ENCODE measurements around the gene ROCK2. TPM values are rescaled to one million over a fixed set of nuclear protein-coding genes. Genes with fewer than 3 reads are reported as not detected.
A peak's percentile ranks its signal among the peaks of the same experiment; 100 is the strongest.

The ROCK2 gene
- total RNA-seq, 1 experiment from 2014 or later: 49.4 TPM

DNA sequence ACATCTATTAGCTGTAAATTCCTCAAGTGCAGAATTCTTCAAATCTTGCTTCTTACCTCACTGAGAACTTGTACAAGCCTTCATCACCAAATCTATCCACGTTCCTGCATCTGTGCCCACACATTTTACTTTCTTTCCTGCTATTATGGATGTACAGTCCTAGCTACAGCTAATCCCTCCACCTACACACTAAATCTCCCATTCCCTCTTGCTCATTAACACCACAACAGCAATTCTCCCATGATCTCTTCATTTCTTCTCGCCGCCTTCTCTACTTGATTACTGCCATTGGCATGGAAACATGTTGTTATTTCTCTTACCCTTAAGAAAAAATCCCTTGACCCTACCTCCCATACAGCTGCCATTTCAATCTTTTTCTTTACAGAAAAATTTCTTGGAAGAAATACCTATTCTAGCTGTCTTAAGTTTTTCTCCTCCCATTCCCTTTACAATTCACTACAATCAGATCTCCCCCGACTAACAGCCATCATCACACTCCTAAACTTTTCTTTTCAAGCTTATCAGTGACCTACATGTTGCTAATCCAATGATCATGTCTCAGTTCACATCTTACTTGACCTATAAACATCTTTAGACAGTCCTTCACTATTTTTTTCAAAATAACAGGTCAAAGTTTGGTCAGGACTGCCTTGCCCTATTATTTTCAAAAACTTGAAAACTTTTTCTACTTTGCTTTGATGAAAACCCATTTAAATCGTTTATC is 41.0 kb downstream of the ROCK2 start:
- CTCF ChIA-PET: no interaction called here
- TF ChIP-seq EZH2 (IDR thresholded peaks at IDR 0.05; ENCODE audit: borderline replicate concordance, low read depth, low read length, poor library complexity, severe bottlenecking): no peak
- TF ChIP-seq, protein P1, sequence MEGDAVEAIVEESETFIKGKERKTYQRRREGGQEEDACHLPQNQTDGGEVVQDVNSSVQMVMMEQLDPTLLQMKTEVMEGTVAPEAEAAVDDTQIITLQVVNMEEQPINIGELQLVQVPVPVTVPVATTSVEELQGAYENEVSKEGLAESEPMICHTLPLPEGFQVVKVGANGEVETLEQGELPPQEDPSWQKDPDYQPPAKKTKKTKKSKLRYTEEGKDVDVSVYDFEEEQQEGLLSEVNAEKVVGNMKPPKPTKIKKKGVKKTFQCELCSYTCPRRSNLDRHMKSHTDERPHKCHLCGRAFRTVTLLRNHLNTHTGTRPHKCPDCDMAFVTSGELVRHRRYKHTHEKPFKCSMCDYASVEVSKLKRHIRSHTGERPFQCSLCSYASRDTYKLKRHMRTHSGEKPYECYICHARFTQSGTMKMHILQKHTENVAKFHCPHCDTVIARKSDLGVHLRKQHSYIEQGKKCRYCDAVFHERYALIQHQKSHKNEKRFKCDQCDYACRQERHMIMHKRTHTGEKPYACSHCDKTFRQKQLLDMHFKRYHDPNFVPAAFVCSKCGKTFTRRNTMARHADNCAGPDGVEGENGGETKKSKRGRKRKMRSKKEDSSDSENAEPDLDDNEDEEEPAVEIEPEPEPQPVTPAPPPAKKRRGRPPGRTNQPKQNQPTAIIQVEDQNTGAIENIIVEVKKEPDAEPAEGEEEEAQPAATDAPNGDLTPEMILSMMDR (conservative IDR thresholded peaks at IDR 0.05; ENCODE audit: low read depth, low read length): no peak
- POLR2A ChIA-PET (ENCODE audit: low non-redundant PET): no interaction called here
- no TSS peak for BruUV-seq (replicated peaks)
- DNase-seq (ENCODE audit: low spot score): peak; percentile 31
- no peaks in the 10 kb centered on the region for H3K9me3 ChIP-seq (ENCODE audit: low read depth, low read length, poor library complexity, severe bottlenecking)
- no peak overlapping the region for H3K4me3 ChIP-seq (ENCODE audit: low read depth, low read length, poor library complexity, severe bottlenecking)
- H3K27me3 ChIP-seq (replicated peaks; ENCODE audit: insufficient read depth, low read depth, low read length, poor library complexity): no peaks in the 10 kb centered on the region
- no peak overlapping the region for H3K27ac ChIP-seq (ENCODE audit: low read depth, low read length, poor library complexity, severe bottlenecking)
- peaks cover 21% of the 10 kb centered on the region for H3K4me1 ChIP-seq (ENCODE audit: insufficient read depth, low read length, poor library complexity, severe bottlenecking)
- intact Hi-C loops (cut with micrococcal nuclease; ENCODE audit: unreplicated experiment): no loop called here
- no peaks in the 10 kb centered on the region for H3K36me3 ChIP-seq (ENCODE audit: insufficient read depth, low read length, poor library complexity, severe bottlenecking)

- H3K36me3 ChIP-seq (ENCODE audit: insufficient read depth, low read length, poor library complexity, severe bottlenecking): no peaks in the 10 kb centered on the region
- CTCF ChIA-PET: no interaction called here
These were observed 45.0 kb downstream of the ROCK2 start for GRCh38 chr2:11299439-11299838.

DNA sequence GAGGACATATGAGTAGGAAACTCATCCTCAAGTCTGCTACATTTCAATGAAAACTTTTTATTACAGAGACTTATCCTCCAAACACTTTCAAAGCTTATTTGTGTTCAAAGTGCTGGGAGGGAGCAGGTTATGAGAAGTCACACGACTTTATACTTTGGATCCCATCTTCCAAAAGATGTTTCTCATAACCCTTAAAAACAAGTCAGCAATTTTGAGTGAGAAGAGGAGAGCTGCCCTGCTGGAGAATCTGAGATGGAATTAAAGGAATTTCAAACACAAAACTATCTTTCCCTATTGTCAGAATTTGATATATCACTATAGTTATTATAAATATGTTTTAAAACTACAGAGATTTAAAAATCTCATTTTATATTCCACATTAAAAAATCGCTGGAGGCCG is 45.8 kb downstream of the ROCK2 start:
- intact Hi-C loops (cut with micrococcal nuclease; ENCODE audit: unreplicated experiment): no loop called here
- CTCF ChIA-PET: no interaction called here
- POLR2A ChIA-PET (ENCODE audit: low non-redundant PET): no interaction called here
- H3K27me3 ChIP-seq (replicated peaks; ENCODE audit: insufficient read depth, low read depth, low read length, poor library complexity): no peaks in the 10 kb centered on the region
- TF ChIP-seq, protein P1 (conservative IDR thresholded peaks at IDR 0.05; ENCODE audit: low read depth, low read length): no peak
- no peak for TF ChIP-seq EZH2 (IDR thresholded peaks at IDR 0.05; ENCODE audit: borderline replicate concordance, low read depth, low read length, poor library complexity, severe bottlenecking)
- no peaks in the 10 kb centered on the region for H3K36me3 ChIP-seq (ENCODE audit: insufficient read depth, low read length, poor library complexity, severe bottlenecking)
- no TSS peak for BruUV-seq (replicated peaks)
- DNase-seq (ENCODE audit: low spot score): no peak
- H3K4me1 ChIP-seq (ENCODE audit: insufficient read depth, low read length, poor library complexity, severe bottlenecking): peaks cover 6% of the 10 kb centered on the region
- H3K9me3 ChIP-seq (ENCODE audit: low read depth, low read length, poor library complexity, severe bottlenecking): no peaks in the 10 kb centered on the region
- no peak overlapping the region for H3K27ac ChIP-seq (ENCODE audit: low read depth, low read length, poor library complexity, severe bottlenecking)
- no peak overlapping the region for H3K4me3 ChIP-seq (ENCODE audit: low read depth, low read length, poor library complexity, severe bottlenecking)

More at GRCh38 chr2:11299439-11299838, 45.0 kb downstream of the ROCK2 start:
- intact Hi-C loops (cut with micrococcal nuclease; ENCODE audit: unreplicated experiment): no loop called here
- no peaks in the 10 kb centered on the region for H3K27me3 ChIP-seq (replicated peaks; ENCODE audit: insufficient read depth, low read depth, low read length, poor library complexity)
- TF ChIP-seq, protein P1 (conservative IDR thresholded peaks at IDR 0.05; ENCODE audit: low read depth, low read length): no peak
- TF ChIP-seq EZH2 (IDR thresholded peaks at IDR 0.05; ENCODE audit: borderline replicate concordance, low read depth, low read length, poor library complexity, severe bottlenecking): no peak
- no peak overlapping the region for H3K27ac ChIP-seq (ENCODE audit: low read depth, low read length, poor library complexity, severe bottlenecking)
- POLR2A ChIA-PET (ENCODE audit: low non-redundant PET): no interaction called here
- peaks cover 6% of the 10 kb centered on the region for H3K4me1 ChIP-seq (ENCODE audit: insufficient read depth, low read length, poor library complexity, severe bottlenecking)
- H3K9me3 ChIP-seq (ENCODE audit: low read depth, low read length, poor library complexity, severe bottlenecking): no peaks in the 10 kb centered on the region
- DNase-seq (ENCODE audit: low spot score): no peak
- no TSS peak for BruUV-seq (replicated peaks)
- no peak overlapping the region for H3K4me3 ChIP-seq (ENCODE audit: low read depth, low read length, poor library complexity, severe bottlenecking)

Measured in A673 (cell line).